ENCODE results near the gene NT5DC1. TPM values are rescaled to one million over a fixed set of nuclear protein-coding genes. Genes with fewer than 3 reads are reported as not detected.

Gene NT5DC1
- total RNA-seq, 1 experiment from 2014 or later: 63.7 TPM

DNA sequence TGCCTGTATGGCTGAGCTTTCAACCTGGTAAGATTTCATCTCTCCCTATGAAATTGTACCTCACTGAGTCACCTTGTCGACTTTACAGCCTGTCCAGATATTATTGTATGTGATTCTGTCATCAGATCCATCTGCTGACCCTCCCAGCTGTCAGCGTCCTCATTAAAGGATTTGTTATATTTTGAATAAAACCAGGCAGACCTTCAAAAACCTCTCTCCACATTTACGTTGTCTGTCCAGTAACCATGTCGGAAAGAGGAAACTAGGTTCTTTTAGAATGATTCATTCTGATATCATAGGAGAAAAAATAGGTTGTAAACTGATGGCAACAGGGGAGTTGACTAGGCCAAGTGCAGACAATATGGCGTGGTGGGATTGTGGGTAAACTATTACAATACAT lies 114.8 kb downstream of the NT5DC1 start:
- intact Hi-C loops (cut with micrococcal nuclease): loop anchor here (5.0 kb wide), 3 partner anchors 432 to 752 kb away; no protein-coding TSS in a partner anchor
- ChIA-PET CTCF (no interaction called here), POLR2A (no interaction called here), RAD21 (ENCODE audit: low non-redundant PET in 1 of 2, low total read pairs in 2 of 2, uncharacterized antibody in 2 of 2, unreplicated experiment in 2 of 2) (no interaction called here)
- Histone ChIP-seq H3K79me2 (ENCODE audit: insufficient read depth, low read length) (no peaks in the 10 kb centered on the region), H3K4me1 (ENCODE audit: control insufficient read depth in 1 of 2, insufficient read depth in 2 of 2, low read length in 2 of 2) (peaks cover 7 to 9% of the 10 kb centered on the region in 2 experiments; a peak in 3 of 4 replicates), H3K9ac (ENCODE audit: low read length) (no peak overlapping the region), H3K9me3 (ENCODE audit: control insufficient read depth in 1 of 2, insufficient read depth in 1 of 2, low read depth in 1 of 2, low read length in 2 of 2) (no peaks in the 10 kb centered on the region), H2AFZ (ENCODE audit: low read depth, low read length, poor library complexity, severe bottlenecking) (no peak overlapping the region), H3K36me3 (ENCODE audit: control insufficient read depth in 1 of 2, insufficient read depth in 2 of 2, low read length in 2 of 2) (no peaks in the 10 kb centered on the region), H3K4me3 (replicated peaks in 1 of 2; ENCODE audit: low read depth in 1 of 2, low read length in 2 of 2) (no peak overlapping the region), H3K27ac (ENCODE audit: low read depth, low read length) (no peak overlapping the region), H3K27me3 (ENCODE audit: insufficient read depth, low read length) (no peaks in the 10 kb centered on the region), H4K20me1 (ENCODE audit: insufficient read depth) (no peaks in the 10 kb centered on the region; the same call in 1 of the 2 replicates), H3K9me2 (ENCODE audit: insufficient read depth) (no peaks in the 10 kb centered on the region), H3K4me2 (ENCODE audit: low read length) (no peak overlapping the region)
- ATAC-seq (no peak), DNase-seq (ENCODE audit: low read depth, low spot score) (no peak)
- BruUV-seq (replicated peaks): no TSS peak
- TF ChIP-seq, protein P1, sequence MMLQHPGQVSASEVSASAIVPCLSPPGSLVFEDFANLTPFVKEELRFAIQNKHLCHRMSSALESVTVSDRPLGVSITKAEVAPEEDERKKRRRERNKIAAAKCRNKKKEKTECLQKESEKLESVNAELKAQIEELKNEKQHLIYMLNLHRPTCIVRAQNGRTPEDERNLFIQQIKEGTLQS (IDR thresholded peaks at IDR 0.05): no peak
- 0 out of 2 replicates have a peak, but pooled peaks have one; percentile 11 for TF ChIP-seq JUND (IDR thresholded peaks at IDR 0.05)

DNA sequence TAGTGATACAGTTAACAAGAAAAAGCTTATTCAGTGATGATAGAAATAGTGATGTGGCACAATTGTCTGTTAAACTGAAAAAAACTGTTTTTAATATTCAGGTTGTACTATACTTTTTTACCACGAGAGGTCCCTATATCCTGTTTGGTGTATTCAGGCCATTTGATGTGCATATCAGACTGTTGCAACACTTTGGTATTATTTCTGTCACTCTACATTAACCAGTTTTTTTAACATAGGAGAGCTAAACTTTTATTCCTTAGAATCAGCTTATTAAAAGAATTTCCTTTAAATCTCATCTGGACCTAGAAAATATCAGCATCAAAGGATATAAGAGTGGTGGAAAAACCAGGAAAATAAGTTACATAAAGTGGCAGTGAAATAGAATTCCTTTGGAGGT lies 116.4 kb downstream of the NT5DC1 start:
- ChIA-PET POLR2A (no interaction called here), CTCF (interaction anchor here (0.6 to 2.7 kb wide), 8 partner anchors 9 to 325 kb away, joined by 3 to 17 read pairs (median 5); partner anchors contain the start of gene TSPYL4), RAD21 (ENCODE audit: low non-redundant PET in 1 of 2, low total read pairs in 2 of 2, uncharacterized antibody in 2 of 2, unreplicated experiment in 2 of 2) (no interaction called here)
- peaks cover 0 to 3% of the 10 kb centered on the region in 2 experiments; a peak in 1 of 4 replicates for H3K4me1 ChIP-seq (ENCODE audit: control insufficient read depth in 1 of 2, insufficient read depth in 2 of 2, low read length in 2 of 2)
- H3K9me3 ChIP-seq (ENCODE audit: control insufficient read depth in 1 of 2, insufficient read depth in 1 of 2, low read depth in 1 of 2, low read length in 2 of 2): no peaks in the 10 kb centered on the region
- intact Hi-C loops (cut with micrococcal nuclease): loop anchor here (5.0 kb wide), 3 partner anchors 430 to 750 kb away; no protein-coding TSS in a partner anchor
- H2AFZ ChIP-seq (ENCODE audit: low read depth, low read length, poor library complexity, severe bottlenecking): no peak overlapping the region
- H4K20me1 ChIP-seq (ENCODE audit: insufficient read depth): no peaks in the 10 kb centered on the region
- ATAC-seq (peak; percentile 62), DNase-seq (ENCODE audit: low read depth, low spot score) (peak; percentile 24)
- H3K36me3 ChIP-seq (ENCODE audit: control insufficient read depth in 1 of 2, insufficient read depth in 2 of 2, low read length in 2 of 2): no peaks in the 10 kb centered on the region
- no TSS peak for BruUV-seq (replicated peaks)
- no peaks in the 10 kb centered on the region for H3K79me2 ChIP-seq (ENCODE audit: insufficient read depth, low read length)
- TF ChIP-seq, protein P1 (IDR thresholded peaks at IDR 0.05): no peak
- TF ChIP-seq, protein P2, sequence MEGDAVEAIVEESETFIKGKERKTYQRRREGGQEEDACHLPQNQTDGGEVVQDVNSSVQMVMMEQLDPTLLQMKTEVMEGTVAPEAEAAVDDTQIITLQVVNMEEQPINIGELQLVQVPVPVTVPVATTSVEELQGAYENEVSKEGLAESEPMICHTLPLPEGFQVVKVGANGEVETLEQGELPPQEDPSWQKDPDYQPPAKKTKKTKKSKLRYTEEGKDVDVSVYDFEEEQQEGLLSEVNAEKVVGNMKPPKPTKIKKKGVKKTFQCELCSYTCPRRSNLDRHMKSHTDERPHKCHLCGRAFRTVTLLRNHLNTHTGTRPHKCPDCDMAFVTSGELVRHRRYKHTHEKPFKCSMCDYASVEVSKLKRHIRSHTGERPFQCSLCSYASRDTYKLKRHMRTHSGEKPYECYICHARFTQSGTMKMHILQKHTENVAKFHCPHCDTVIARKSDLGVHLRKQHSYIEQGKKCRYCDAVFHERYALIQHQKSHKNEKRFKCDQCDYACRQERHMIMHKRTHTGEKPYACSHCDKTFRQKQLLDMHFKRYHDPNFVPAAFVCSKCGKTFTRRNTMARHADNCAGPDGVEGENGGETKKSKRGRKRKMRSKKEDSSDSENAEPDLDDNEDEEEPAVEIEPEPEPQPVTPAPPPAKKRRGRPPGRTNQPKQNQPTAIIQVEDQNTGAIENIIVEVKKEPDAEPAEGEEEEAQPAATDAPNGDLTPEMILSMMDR (IDR thresholded peaks at IDR 0.05 in 2 of 3, conservative IDR thresholded peaks at IDR 0.05 in 1 of 3; ENCODE audit: borderline replicate concordance in 1 of 3, insufficient read depth in 1 of 3, low read depth in 2 of 3, low read length in 2 of 3): peak; percentile 40 to 60 (median 41); a peak in 4 of 6 replicates
- TF ChIP-seq, protein P3, sequence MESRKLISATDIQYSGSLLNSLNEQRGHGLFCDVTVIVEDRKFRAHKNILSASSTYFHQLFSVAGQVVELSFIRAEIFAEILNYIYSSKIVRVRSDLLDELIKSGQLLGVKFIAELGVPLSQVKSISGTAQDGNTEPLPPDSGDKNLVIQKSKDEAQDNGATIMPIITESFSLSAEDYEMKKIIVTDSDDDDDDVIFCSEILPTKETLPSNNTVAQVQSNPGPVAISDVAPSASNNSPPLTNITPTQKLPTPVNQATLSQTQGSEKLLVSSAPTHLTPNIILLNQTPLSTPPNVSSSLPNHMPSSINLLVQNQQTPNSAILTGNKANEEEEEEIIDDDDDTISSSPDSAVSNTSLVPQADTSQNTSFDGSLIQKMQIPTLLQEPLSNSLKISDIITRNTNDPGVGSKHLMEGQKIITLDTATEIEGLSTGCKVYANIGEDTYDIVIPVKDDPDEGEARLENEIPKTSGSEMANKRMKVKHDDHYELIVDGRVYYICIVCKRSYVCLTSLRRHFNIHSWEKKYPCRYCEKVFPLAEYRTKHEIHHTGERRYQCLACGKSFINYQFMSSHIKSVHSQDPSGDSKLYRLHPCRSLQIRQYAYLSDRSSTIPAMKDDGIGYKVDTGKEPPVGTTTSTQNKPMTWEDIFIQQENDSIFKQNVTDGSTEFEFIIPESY (IDR thresholded peaks at IDR 0.05; ENCODE audit: extremely low read depth, insufficient replicate concordance, low read length): no peak
- peak; percentile 70 for TF ChIP-seq CEBPB (IDR thresholded peaks at IDR 0.05; ENCODE audit: low read depth)
- peak; percentile 39 for TF ChIP-seq RAD21 (IDR thresholded peaks at IDR 0.05; ENCODE audit: low read depth)
- no peaks in the 10 kb centered on the region for H3K27me3 ChIP-seq (ENCODE audit: insufficient read depth, low read length)
- H3K27ac ChIP-seq (ENCODE audit: low read depth, low read length): no peak overlapping the region
- H3K4me3 ChIP-seq (replicated peaks in 1 of 2; ENCODE audit: low read depth in 1 of 2, low read length in 2 of 2): no peak overlapping the region
- no peaks in the 10 kb centered on the region for H3K9me2 ChIP-seq (ENCODE audit: insufficient read depth)
- no peak overlapping the region for H3K4me2 ChIP-seq (ENCODE audit: low read length)
- no peak overlapping the region for H3K9ac ChIP-seq (ENCODE audit: low read length)
